H9 (cell line): Measurements from ENCODE around the gene METTL14. TPM values are rescaled to one million over a fixed set of nuclear protein-coding genes. Genes with fewer than 3 reads are reported as not detected.
A peak's percentile ranks its signal among the peaks of the same experiment; 100 is the strongest.

Experiments
- DNase-seq: peaks from one replicate; pipeline ENCODE4 v3.0.0-alpha.2; 2017
- H2AFZ ChIP-seq: one replicate; pipeline ENCODE4 v1.6.1; 2013; ENCODE audit warnings: mild to moderate bottlenecking, low read length, control low read depth, moderate library complexity
- H2AK5ac ChIP-seq: 2 replicates; pipeline ENCODE4 v1.6.1; 2013; ENCODE audit warnings: low read length, control low read depth, mixed read lengths; ENCODE audit not compliant: insufficient read length
- H2BK120ac ChIP-seq: one replicate; pipeline ENCODE4 v1.6.1; 2013; ENCODE audit warnings: low read depth, mild to moderate bottlenecking, low read length, control low read depth, inconsistent platforms; ENCODE audit not compliant: poor library complexity, severe bottlenecking
- H2BK12ac ChIP-seq: 2 replicates; pipeline ENCODE4 v1.6.1; 2013; ENCODE audit warnings: low read length, control low read depth, mixed read lengths, low read depth; ENCODE audit not compliant: insufficient read length
- H2BK15ac ChIP-seq: 2 replicates; pipeline ENCODE4 v1.6.1; 2013; ENCODE audit warnings: low read depth, low read length, control low read depth
- H2BK20ac ChIP-seq: one replicate; pipeline ENCODE4 v1.6.1; 2013; ENCODE audit warnings: low read depth, mild to moderate bottlenecking, low read length, control low read depth, inconsistent platforms; ENCODE audit not compliant: poor library complexity, severe bottlenecking
- H2BK5ac ChIP-seq: 2 replicates; pipeline ENCODE4 v1.6.1; 2013; ENCODE audit warnings: low read length, control low read depth, mixed read lengths; ENCODE audit not compliant: insufficient read length
- H3K14ac ChIP-seq: 2 replicates; pipeline ENCODE4 v1.6.1; 2013; ENCODE audit warnings: low read length, control low read depth; ENCODE audit not compliant: insufficient read depth
- H3K18ac ChIP-seq: 2 replicates; pipeline ENCODE4 v1.6.1; 2013; ENCODE audit warnings: low read depth, mild to moderate bottlenecking, mixed read lengths, low read length, control low read depth; ENCODE audit not compliant: insufficient read length
- H3K23ac ChIP-seq: 2 replicates; pipeline ENCODE4 v1.6.1; 2013; ENCODE audit warnings: low read length, control low read depth, mixed read lengths, low read depth; ENCODE audit not compliant: insufficient read length
- H3K23me2 ChIP-seq: 2 replicates; pipeline ENCODE4 v1.6.1; 2013; ENCODE audit warnings: low read depth, mild to moderate bottlenecking, mixed read lengths, low read length, control low read depth; ENCODE audit not compliant: insufficient read length, poor library complexity, severe bottlenecking
- H3K27ac ChIP-seq: 2 replicates; pipeline ENCODE4 v1.5.1; 2013; ENCODE audit warnings: low read length, control low read depth, mixed read lengths, low read depth; ENCODE audit not compliant: insufficient read length
- H3K27me3 ChIP-seq: 2 replicates; pipeline ENCODE4 v1.6.1; 2013; ENCODE audit warnings: low read length, control low read depth, inconsistent platforms; ENCODE audit not compliant: insufficient read depth
- H3K4ac ChIP-seq: 2 replicates; pipeline ENCODE4 v1.6.1; 2013; ENCODE audit warnings: low read depth, mild to moderate bottlenecking, control low read depth, inconsistent platforms, low read length, moderate library complexity
- H3K4me1 ChIP-seq: 2 replicates; pipeline ENCODE4 v1.6.1; 2013; ENCODE audit warnings: low read length, control low read depth, inconsistent platforms; ENCODE audit not compliant: insufficient read depth
- H3K4me2 ChIP-seq: 2 replicates; pipeline ENCODE4 v1.6.1; 2013; ENCODE audit warnings: low read length, control low read depth, mixed read lengths; ENCODE audit not compliant: insufficient read length, insufficient read depth
- H3K56ac ChIP-seq: 2 replicates; pipeline ENCODE4 v1.6.1; 2013; ENCODE audit warnings: low read depth, mild to moderate bottlenecking, mixed read lengths, low read length, control low read depth; ENCODE audit not compliant: insufficient read length
- H3K79me1 ChIP-seq: 2 replicates; pipeline ENCODE4 v1.6.1; 2013; ENCODE audit warnings: low read depth, mild to moderate bottlenecking, moderate library complexity, low read length, control low read depth, inconsistent platforms; ENCODE audit not compliant: insufficient read depth, poor library complexity, severe bottlenecking
- H3K79me2 ChIP-seq: 2 replicates; pipeline ENCODE4 v1.6.1; 2013; ENCODE audit warnings: low read length, control low read depth, inconsistent platforms; ENCODE audit not compliant: insufficient read depth
- H3K9ac ChIP-seq: 2 replicates; pipeline ENCODE4 v1.6.1; 2013; ENCODE audit warnings: low read length, control low read depth, mixed read lengths; ENCODE audit not compliant: insufficient read length; ENCODE audit errors: extremely low read depth
- H3K9me3 ChIP-seq: one replicate; pipeline ENCODE4 v1.6.1; 2013; ENCODE audit warnings: low read depth, low read length, inconsistent platforms; ENCODE audit not compliant: control insufficient read depth
- H3T11ph ChIP-seq: one replicate; pipeline ENCODE4 v1.6.1; 2013; ENCODE audit warnings: mild to moderate bottlenecking, low read length, control low read depth, inconsistent platforms
- H4K20me1 ChIP-seq: one replicate; pipeline ENCODE4 v1.6.1; 2013; ENCODE audit not compliant: control insufficient read depth, insufficient read length, insufficient read depth
- H4K5ac ChIP-seq: 2 replicates; pipeline ENCODE4 v1.6.1; 2013; ENCODE audit warnings: low read depth, mild to moderate bottlenecking, mixed read lengths, low read length, control low read depth; ENCODE audit not compliant: insufficient read length
- H4K8ac ChIP-seq: replicated peaks from 2 replicates; pipeline ENCODE4 v1.6.1; 2013; ENCODE audit warnings: low read length, control low read depth, mixed read lengths, low read depth; ENCODE audit not compliant: insufficient read length
- H4K91ac ChIP-seq: 2 replicates; pipeline ENCODE4 v1.6.1; 2013; ENCODE audit warnings: low read depth, mild to moderate bottlenecking, moderate library complexity, mixed read lengths, low read length, control low read depth; ENCODE audit not compliant: insufficient read length
- H3K27ac Mint-ChIP-seq, 3 experiments: 2 replicates in 2 of 3; 3 replicates in 1 of 3; pipeline ENCODE4 v1.8.0; 2020 to 2021; ENCODE audit warnings: mixed read lengths in 3 of 3, mild to moderate bottlenecking in 1 of 3, moderate library complexity in 1 of 3
- H3K27me3 Mint-ChIP-seq: 2 replicates; pipeline ENCODE4 v1.8.0; 2021; ENCODE audit warnings: low read depth, mild to moderate bottlenecking, moderate library complexity, mixed read lengths
- H3K36me3 Mint-ChIP-seq, 3 experiments: 2 replicates in 2 of 3; 3 replicates in 1 of 3; pipeline ENCODE4 v1.8.0; 2020 to 2021; ENCODE audit warnings: low read depth in 3 of 3, mixed read lengths in 3 of 3; ENCODE audit not compliant: insufficient read depth in 1 of 3
- H3K4me1 Mint-ChIP-seq, 2 experiments: 2 replicates each; pipeline ENCODE4 v1.8.0; 2020; ENCODE audit warnings: mixed read lengths in 2 of 2
- H3K4me3 Mint-ChIP-seq, 2 experiments: 2 replicates in 1 of 2; 3 replicates in 1 of 2; pipeline ENCODE4 v1.8.0; 2020 to 2021; ENCODE audit warnings: mild to moderate bottlenecking in 2 of 2, mixed read lengths in 2 of 2, moderate library complexity in 1 of 2
- H3K9me3 Mint-ChIP-seq, 2 experiments: 2 replicates in 1 of 2; 3 replicates in 1 of 2; pipeline ENCODE4 v1.8.0; 2020; ENCODE audit warnings: mild to moderate bottlenecking in 2 of 2, mixed read lengths in 2 of 2, moderate library complexity in 1 of 2
- WGBS: extraction: QIAGEN DNeasy Blood & Tissue Kit; methylation state at CpG from one replicate; pipeline ENCODE4 v1.1.7; 2013; ENCODE audit warnings: missing lambda C conversion rate, low lambda C conversion rate, mixed read lengths; ENCODE audit not compliant: insufficient read length; ENCODE audit errors: extremely low coverage; 5-methylcytosine and 5-hydroxymethylcytosine counted together
- total RNA-seq: library from RNA; stranded (reverse); gene quantifications from 2 replicates; pipeline ENCODE4 v1.2.1, GENCODE V29; 2021
- TF ChIP-seq, protein P1 (sequence below): fragments of 200-600 bp; sonication (generic); conservative IDR thresholded peaks from 3 replicates; pipeline ENCODE4 v1.8.0; 2021; ENCODE audit warnings: antibody characterized with exemption, mild to moderate bottlenecking

The METTL14 gene
- total RNA-seq, 1 experiment from 2014 or later = 53.3 TPM

DNA sequence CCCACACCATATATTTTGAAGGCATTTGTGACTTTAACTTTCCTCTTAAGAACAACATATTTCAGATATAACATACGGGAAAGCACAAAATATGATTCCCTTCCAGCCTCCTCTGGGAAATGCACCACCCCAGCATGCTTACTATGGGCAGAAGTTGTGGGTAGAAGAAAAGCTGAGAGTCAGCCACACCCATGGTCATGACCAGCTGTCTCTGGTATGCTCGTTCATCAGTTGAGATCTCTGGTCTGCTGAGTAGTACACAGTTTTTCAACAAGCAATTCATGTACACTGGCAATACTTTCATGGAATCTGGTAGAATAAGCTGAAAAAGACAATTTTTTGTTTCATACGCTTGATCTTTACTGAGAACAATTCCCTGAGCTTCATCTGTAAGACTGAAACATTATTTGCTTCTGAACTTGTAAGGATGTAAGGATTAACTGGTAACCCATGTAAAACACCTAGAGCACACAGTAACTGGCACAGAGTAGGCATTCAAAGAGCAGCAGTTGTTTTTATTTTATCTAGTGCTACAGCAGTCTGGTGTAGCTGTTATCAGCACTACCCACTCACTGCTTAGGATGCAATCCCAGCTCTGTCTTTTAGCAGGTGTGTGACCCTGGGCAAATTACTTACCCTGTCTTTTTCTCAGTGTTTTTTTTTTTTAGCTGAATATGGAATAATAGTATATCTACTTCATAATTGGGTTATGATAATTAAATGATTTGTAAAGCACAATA lies 47.6 kb downstream of the METTL14 start:
- Mint-ChIP-seq H3K36me3 (peaks cover 12 to 74% (median 24%) of the 10 kb centered on the region in 3 experiments; a peak in 6 of 7 replicates), H3K4me3 (no peak overlapping the region), H3K27me3 (no peaks in the 10 kb centered on the region), H3K4me1 (no peaks in the 10 kb centered on the region), H3K9me3 (no peaks in the 10 kb centered on the region), H3K27ac (peak overlapping the region in 1 of 3 experiments; percentile 29; a peak in 2 of 7 replicates)
- no peak overlapping the region for H2BK15ac ChIP-seq
- no peaks in the 10 kb centered on the region for H3K27me3 ChIP-seq
- H3K14ac ChIP-seq = no peak overlapping the region
- no peak overlapping the region for H2AK5ac ChIP-seq
- DNase-seq = no peak
- H3K56ac ChIP-seq = no peak overlapping the region
- no peak overlapping the region for H3K4me2 ChIP-seq
- H3K23ac ChIP-seq = no peak overlapping the region
- no peak overlapping the region for H2BK120ac ChIP-seq
- H3K27ac ChIP-seq = no peak overlapping the region
- no CpG with 5 or more reads among the region's 3 CpGs for WGBS
- H2BK20ac ChIP-seq = no peak overlapping the region
- H2BK12ac ChIP-seq = no peak overlapping the region
- no peaks in the 10 kb centered on the region for H3K79me1 ChIP-seq
- no peaks in the 10 kb centered on the region for H3K23me2 ChIP-seq
- H3K4ac ChIP-seq = no peak overlapping the region
- H3K4me1 ChIP-seq = no peaks in the 10 kb centered on the region
- no peaks in the 10 kb centered on the region for H3K9me3 ChIP-seq
- no peak overlapping the region for H3K9ac ChIP-seq
- TF ChIP-seq, protein P1, sequence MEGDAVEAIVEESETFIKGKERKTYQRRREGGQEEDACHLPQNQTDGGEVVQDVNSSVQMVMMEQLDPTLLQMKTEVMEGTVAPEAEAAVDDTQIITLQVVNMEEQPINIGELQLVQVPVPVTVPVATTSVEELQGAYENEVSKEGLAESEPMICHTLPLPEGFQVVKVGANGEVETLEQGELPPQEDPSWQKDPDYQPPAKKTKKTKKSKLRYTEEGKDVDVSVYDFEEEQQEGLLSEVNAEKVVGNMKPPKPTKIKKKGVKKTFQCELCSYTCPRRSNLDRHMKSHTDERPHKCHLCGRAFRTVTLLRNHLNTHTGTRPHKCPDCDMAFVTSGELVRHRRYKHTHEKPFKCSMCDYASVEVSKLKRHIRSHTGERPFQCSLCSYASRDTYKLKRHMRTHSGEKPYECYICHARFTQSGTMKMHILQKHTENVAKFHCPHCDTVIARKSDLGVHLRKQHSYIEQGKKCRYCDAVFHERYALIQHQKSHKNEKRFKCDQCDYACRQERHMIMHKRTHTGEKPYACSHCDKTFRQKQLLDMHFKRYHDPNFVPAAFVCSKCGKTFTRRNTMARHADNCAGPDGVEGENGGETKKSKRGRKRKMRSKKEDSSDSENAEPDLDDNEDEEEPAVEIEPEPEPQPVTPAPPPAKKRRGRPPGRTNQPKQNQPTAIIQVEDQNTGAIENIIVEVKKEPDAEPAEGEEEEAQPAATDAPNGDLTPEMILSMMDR = no peak
- H4K8ac ChIP-seq = no peak overlapping the region
- H2BK5ac ChIP-seq = no peak overlapping the region
- H3K18ac ChIP-seq = no peak overlapping the region
- no peak overlapping the region for H2AFZ ChIP-seq
- H3T11ph ChIP-seq = no peak overlapping the region
- no peaks in the 10 kb centered on the region for H3K79me2 ChIP-seq
- H4K5ac ChIP-seq = no peak overlapping the region
- H4K91ac ChIP-seq = no peak overlapping the region
- no peaks in the 10 kb centered on the region for H4K20me1 ChIP-seq
